CD14-positive monocyte (primary cell): ENCODE data around the gene APLP1. TPM values are rescaled to one million over a fixed set of nuclear protein-coding genes. Genes with fewer than 3 reads are reported as not detected.
"Not testable (repeated sequence)": the region's sequence is repeated elsewhere in the genome, so short reads cannot be mapped to it uniquely, and the experiment has no call there.

Experiments
- DNase-seq, 3 donors: peaks; one replicate each; pipeline ENCODE4 v3.0.0-alpha.2; 2011 to 2022
- H2AFZ ChIP-seq: 2 replicates; pipeline ENCODE4 v1.6.0; 2012; ENCODE audit warnings: mild to moderate bottlenecking, low read depth, low read length, inconsistent platforms; ENCODE audit not compliant: insufficient read depth, poor library complexity, severe bottlenecking
- H3K27ac ChIP-seq, 2 donors: 1 replicate in 1 of 2; 2 replicates in 1 of 2; pipeline ENCODE4 v1.5.1; 2012 to 2013; ENCODE audit warnings: low read length in 2 of 2, control low read depth in 1 of 2, inconsistent platforms in 1 of 2, low read depth in 1 of 2, mild to moderate bottlenecking in 1 of 2
- H3K27me3 ChIP-seq, 2 donors: one replicate each; pipeline versions ENCODE4 v1.6.0 to v1.6.1; 2011 to 2013; ENCODE audit warnings: low read length in 2 of 2; ENCODE audit not compliant: control insufficient read depth in 2 of 2, insufficient read depth in 2 of 2
- H3K36me3 ChIP-seq, 2 donors: replicated peaks in 1 of 2; 1 replicate in 1 of 2; 2 replicates in 1 of 2; pipeline versions ENCODE4 v1.5.1 to v1.6.1; 2012 to 2013; ENCODE audit warnings: low read length in 2 of 2, control low read depth in 1 of 2, inconsistent platforms in 1 of 2, mild to moderate bottlenecking in 1 of 2; ENCODE audit not compliant: insufficient read depth in 2 of 2, control insufficient read depth in 1 of 2
- H3K4me1 ChIP-seq, 2 donors: 1 replicate in 1 of 2; 2 replicates in 1 of 2; pipeline versions ENCODE4 v1.5.1 to v1.6.1; 2012 to 2013; ENCODE audit warnings: low read length in 2 of 2, control low read depth in 1 of 2, inconsistent platforms in 1 of 2, mild to moderate bottlenecking in 1 of 2, moderate library complexity in 1 of 2; ENCODE audit not compliant: insufficient read depth in 2 of 2, control insufficient read depth in 1 of 2
- H3K4me2 ChIP-seq: replicated peaks from 2 replicates; pipeline ENCODE3; 2012; ENCODE audit warnings: low read length, moderate library complexity, mild to moderate bottlenecking; ENCODE audit not compliant: poor library complexity, severe bottlenecking; ENCODE audit errors: extremely low read depth
- H3K4me3 ChIP-seq, 3 experiments: fragments of 200-600 bp in 1 of 3; sonication (generic) in 1 of 3; replicated peaks in 1 of 3; 1 replicate in 2 of 3; 2 replicates in 1 of 3; pipeline ENCODE4 v1.5.1; 2011 to 2013; ENCODE audit warnings: low read length in 3 of 3, mild to moderate bottlenecking in 3 of 3, control low read depth in 2 of 3, low read depth in 2 of 3, inconsistent platforms in 1 of 3, moderate library complexity in 1 of 3
- H3K79me2 ChIP-seq: 2 replicates; pipeline ENCODE4 v1.6.0; 2012; ENCODE audit warnings: mild to moderate bottlenecking, control low read depth, inconsistent platforms, low read length, moderate library complexity; ENCODE audit not compliant: insufficient read depth
- H3K9ac ChIP-seq: 2 replicates; pipeline ENCODE4 v1.6.0; 2017; ENCODE audit warnings: low read length, mild to moderate bottlenecking; ENCODE audit not compliant: insufficient read depth, poor library complexity, severe bottlenecking
- H3K9me3 ChIP-seq, 2 donors: replicated peaks in 1 of 2; 1 replicate in 1 of 2; 2 replicates in 1 of 2; pipeline versions ENCODE4 v1.5.1 to v1.6.1; 2012 to 2013; ENCODE audit warnings: low read length in 2 of 2, control low read depth in 1 of 2; ENCODE audit not compliant: control insufficient read depth in 1 of 2, insufficient read depth in 1 of 2
- H4K20me1 ChIP-seq: 2 replicates; pipeline ENCODE4 v1.6.0; 2012; ENCODE audit warnings: mild to moderate bottlenecking, low read length, control low read depth, moderate library complexity; ENCODE audit not compliant: insufficient read depth
- H3K27ac Mint-ChIP-seq, 7 donors: one replicate each; pipeline ENCODE4 v1.8.0; 2020; ENCODE audit warnings: mild to moderate bottlenecking in 7 of 7, mixed read lengths in 7 of 7, moderate library complexity in 6 of 7, inconsistent platforms in 2 of 7
- H3K27me3 Mint-ChIP-seq, 3 donors: one replicate each; pipeline ENCODE4 v1.8.0; 2021 to 2022; ENCODE audit warnings: low read depth in 3 of 3, mild to moderate bottlenecking in 3 of 3, mixed read lengths in 3 of 3, moderate library complexity in 3 of 3, inconsistent platforms in 1 of 3
- H3K36me3 Mint-ChIP-seq, 2 donors: one replicate each; pipeline ENCODE4 v1.8.0; 2020; ENCODE audit warnings: mixed read lengths in 2 of 2, inconsistent platforms in 1 of 2, mild to moderate bottlenecking in 1 of 2
- H3K4me1 Mint-ChIP-seq: one replicate; pipeline ENCODE4 v1.8.0; 2020; ENCODE audit warnings: mild to moderate bottlenecking, mixed read lengths
- H3K4me3 Mint-ChIP-seq, 2 donors: one replicate each; pipeline ENCODE4 v1.8.0; 2020; ENCODE audit warnings: mild to moderate bottlenecking in 2 of 2, mixed read lengths in 2 of 2, moderate library complexity in 1 of 2
- H3K9me3 Mint-ChIP-seq, 7 donors: one replicate each; pipeline ENCODE4 v1.8.0; 2020 to 2022; ENCODE audit warnings: mixed read lengths in 7 of 7, mild to moderate bottlenecking in 6 of 7, moderate library complexity in 6 of 7, inconsistent platforms in 2 of 7
- CTCF ChIP-seq: fragments of 200-600 bp; IDR thresholded peaks from one replicate; pipeline ENCODE4 v1.8.0; 2022; ENCODE audit warnings: antibody characterized with exemption, mild to moderate bottlenecking
- WGBS: methylation state at CpG from one replicate; pipeline ENCODE4 v1.1.5; 2013; ENCODE audit warnings: missing lambda C conversion rate; ENCODE audit not compliant: insufficient coverage; 5-methylcytosine and 5-hydroxymethylcytosine counted together
- intact Hi-C, 2 donors: fragments of 100-400 bp; cut with micrococcal nuclease; formaldehyde crosslinking; loops; one replicate each; pipeline versions ENCODE4 v1.15.0 to v1.15.1; 2023
- polyA plus RNA-seq, 3 donors: library from polyadenylated mRNA; depleted of rRNA in 1 of 3; unstranded in 2 of 3; stranded (reverse) in 1 of 3; fragments of 300-500 nt in 2 of 3; fragments of >200 nt in 1 of 3; fragmentation: Illumina TruSeq in 2 of 3; gene quantifications; 1 replicate in 2 of 3; 2 replicates in 1 of 3; pipeline ENCODE4 v1.2.3, GENCODE V29; 2012 to 2021

APLP1 gene
- polyA plus RNA-seq, 3 donors = not detected

- Mint-ChIP-seq H3K4me3 (peak overlapping the region; percentile 31 to 78), H3K36me3 (peaks cover 0 to 6% of the 10 kb centered on the region in 2 donors), H3K27me3 (peaks cover 47 to 77% (median 58%) of the 10 kb centered on the region in 3 donors), H3K9me3 (peaks cover 8 to 22% (median 10%) of the 10 kb centered on the region in 7 donors), H3K4me1 (peaks cover 15% of the 10 kb centered on the region), H3K27ac (no peak overlapping the region)
- Histone ChIP-seq H3K27ac (no peak overlapping the region), H3K9ac (no peak overlapping the region), H3K27me3 (peaks cover 27 to 55% of the 10 kb centered on the region in 2 donors), H2AFZ (no peak overlapping the region), H3K4me1 (peaks cover 16 to 23% of the 10 kb centered on the region in 2 donors), H3K9me3 (peaks cover 0 to 9% of the 10 kb centered on the region in 2 donors), H3K4me3 (peak overlapping the region in 1 of 3 experiments; percentile 42), H3K36me3 (no peaks in the 10 kb centered on the region), H3K79me2 (no peaks in the 10 kb centered on the region), H4K20me1 (no peaks in the 10 kb centered on the region), H3K4me2 (peak overlapping the region; percentile 61)
- no peak for TF ChIP-seq CTCF
- no peak for DNase-seq
- intact Hi-C loops = no loop called here
- 5% methylated on average over 11 of the region's 15 CpGs for WGBS
Measured at GRCh38 chr19:35868823-35869326, 501 bp downstream of the APLP1 start.

DNA sequence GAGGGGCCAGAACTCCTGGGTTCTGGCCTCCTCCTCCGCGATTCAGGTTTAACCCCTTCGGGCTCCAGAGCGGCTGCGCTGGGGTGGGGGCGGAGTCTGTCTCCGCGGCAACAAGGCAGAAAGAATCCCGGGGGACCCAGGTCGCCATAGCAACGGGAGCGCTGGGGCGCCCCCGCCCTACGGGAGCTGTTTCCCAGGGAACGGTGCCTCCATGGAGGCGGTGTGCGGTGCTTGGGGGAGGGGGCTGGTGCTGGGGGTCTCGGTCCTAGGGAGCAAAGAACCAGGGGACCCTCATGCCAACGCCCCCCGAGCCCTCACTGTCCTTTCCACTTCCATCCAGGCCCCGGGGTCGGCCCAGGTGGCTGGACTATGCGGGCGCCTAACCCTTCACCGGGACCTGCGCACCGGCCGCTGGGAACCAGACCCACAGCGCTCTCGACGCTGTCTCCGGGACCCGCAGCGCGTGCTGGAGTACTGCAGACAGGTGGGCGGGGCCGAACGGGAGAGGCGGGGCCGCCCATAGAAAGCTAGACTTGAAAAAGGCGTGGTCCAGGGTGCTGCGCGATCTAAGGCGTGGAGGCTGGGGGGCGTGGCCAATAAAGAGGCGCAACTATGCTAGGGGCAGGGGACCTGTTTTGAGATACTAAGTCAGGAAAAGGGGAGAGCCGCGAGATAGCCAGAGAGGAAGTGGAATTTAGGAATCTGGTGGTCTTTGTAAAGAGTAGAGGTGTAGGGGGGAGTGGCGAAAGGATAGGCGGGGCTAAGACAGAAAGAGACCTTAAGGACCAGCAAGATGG lies 1.2 kb downstream of the APLP1 start:
- no peak for TF ChIP-seq CTCF
- Mint-ChIP-seq H3K36me3 (peaks cover 0 to 6% of the 10 kb centered on the region in 2 donors), H3K27me3 (peaks cover 47 to 70% (median 54%) of the 10 kb centered on the region in 3 donors), H3K27ac (peak overlapping the region in 1 of 7 donors; percentile 1), H3K4me1 (peaks cover 15% of the 10 kb centered on the region), H3K9me3 (peaks cover 8 to 22% (median 10%) of the 10 kb centered on the region in 7 donors), H3K4me3 (peak overlapping the region; percentile 50 to 78)
- Histone ChIP-seq H3K79me2 (no peaks in the 10 kb centered on the region), H3K9ac (no peak overlapping the region), H3K27me3 (peaks cover 27 to 52% of the 10 kb centered on the region in 2 donors), H3K36me3 (no peaks in the 10 kb centered on the region), H3K4me1 (peaks cover 16 to 23% of the 10 kb centered on the region in 2 donors), H3K4me2 (peak overlapping the region; percentile 51), H3K9me3 (peaks cover 0 to 9% of the 10 kb centered on the region in 2 donors), H2AFZ (peak overlapping the region; percentile 4), H3K4me3 (peak overlapping the region in 1 of 3 experiments; percentile 52), H3K27ac (no peak overlapping the region), H4K20me1 (no peaks in the 10 kb centered on the region)
- DNase-seq = peak; percentile 54 to 62 (median 57)
- 2% methylated on average over 44 of the region's 51 CpGs for WGBS
- intact Hi-C loops = loop anchor here in 1 of 2 donors (10.0 kb wide), 1 partner anchor 95 kb away; the partner anchor contains the start of gene ARHGAP33

- Histone ChIP-seq H3K27me3 (peaks cover 27 to 52% of the 10 kb centered on the region in 2 donors), H3K4me2 (peak overlapping the region; percentile 51), H2AFZ (peak overlapping the region; percentile 4), H3K4me1 (peaks cover 16 to 23% of the 10 kb centered on the region in 2 donors), H3K4me3 (peak overlapping the region in 1 of 3 experiments; percentile 52)
- WGBS = 25% methylated on average over 18 of the region's 26 CpGs
- intact Hi-C loops = loop anchor here in 1 of 2 donors (10.0 kb wide), 1 partner anchor 95 kb away; the partner anchor contains the start of gene ARHGAP33
- H3K27me3 Mint-ChIP-seq = peaks cover 44 to 65% (median 52%) of the 10 kb centered on the region in 3 donors
- H3K9me3 Mint-ChIP-seq = peaks cover 8 to 22% (median 10%) of the 10 kb centered on the region in 7 donors
- not testable (repeated sequence) for H4K20me1 ChIP-seq, H3K36me3 Mint-ChIP-seq, H3K79me2 ChIP-seq, H3K9me3 ChIP-seq, H3K27ac ChIP-seq, H3K9ac ChIP-seq, H3K36me3 ChIP-seq
- peak overlapping the region; percentile 50 to 74 for H3K4me3 Mint-ChIP-seq
- DNase-seq = peak; percentile 9 to 30 (median 19)
- H3K4me1 Mint-ChIP-seq = peaks cover 15% of the 10 kb centered on the region
- H3K27ac Mint-ChIP-seq = peak overlapping the region in 1 of 7 donors; percentile 19
Measured at GRCh38 chr19:35870124-35870736, 1.9 kb downstream of the APLP1 start.
